ENCODE data around the gene PRR23A.

The PRR23A gene

GRCh38 chr3:138972941-138973340 lies 33.1 kb downstream of the PRR23A start:
- DNase-seq (ENCODE audit: low spot score): no peak

- no peak for DNase-seq (ENCODE audit: low spot score)
These were observed 34.2 kb downstream of the PRR23A start for GRCh38 chr3:138971766-138972320.

- DNase-seq (ENCODE audit: low spot score): no peak
These were observed 41.1 kb downstream of the PRR23A start for GRCh38 chr3:138964923-138965322.

GRCh38 chr3:138964264-138964663 lies 41.8 kb downstream of the PRR23A start:
- no peak for DNase-seq (ENCODE audit: low spot score)

GRCh38 chr3:138962854-138963560 lies 43.1 kb downstream of the PRR23A start:
- DNase-seq (ENCODE audit: low spot score): no peak

- no peak for DNase-seq (ENCODE audit: low spot score)
These were observed 45.6 kb downstream of the PRR23A start for GRCh38 chr3:138960417-138960852.
